Thymus (tissue), 11 donors: ENCODE data around the gene DISC1. TPM values are rescaled to one million over a fixed set of nuclear protein-coding genes. Genes with fewer than 3 reads are reported as not detected.
"Not testable (repeated sequence)": the region's sequence is repeated elsewhere in the genome, so short reads cannot be mapped to it uniquely, and the experiment has no call there.

Experiments
- DNase-seq, 9 donors: peaks; one replicate each; pipeline ENCODE4 v3.0.0-alpha.2; 2013; ENCODE audit warnings: low spot score in 9 of 9, low read depth in 6 of 9, missing footprints in 1 of 9
- H3K27ac ChIP-seq, 2 donors: one replicate each; pipeline ENCODE4 v1.5.1; 2013; ENCODE audit warnings: control low read depth in 1 of 2, low read depth in 1 of 2, low read length in 1 of 2, mild to moderate bottlenecking in 1 of 2, moderate library complexity in 1 of 2
- H3K27me3 ChIP-seq, 2 donors: one replicate each; pipeline ENCODE4 v1.5.1; 2013; ENCODE audit warnings: low read length in 1 of 2; ENCODE audit not compliant: control insufficient read depth in 2 of 2, insufficient read depth in 1 of 2
- H3K36me3 ChIP-seq, 2 donors: one replicate each; pipeline ENCODE4 v1.5.1; 2013; ENCODE audit warnings: low read length in 1 of 2, mild to moderate bottlenecking in 1 of 2, moderate library complexity in 1 of 2; ENCODE audit not compliant: control insufficient read depth in 2 of 2, insufficient read depth in 2 of 2
- H3K4me1 ChIP-seq, 2 donors: one replicate each; pipeline ENCODE4 v1.5.1; 2013; ENCODE audit warnings: low read length in 2 of 2; ENCODE audit not compliant: control insufficient read depth in 2 of 2, insufficient read depth in 2 of 2
- H3K4me3 ChIP-seq, 2 donors: one replicate each; pipeline ENCODE4 v1.5.1; 2013; ENCODE audit warnings: low read length in 2 of 2, control low read depth in 1 of 2, mild to moderate bottlenecking in 1 of 2
- H3K9me3 ChIP-seq, 2 donors: one replicate each; pipeline ENCODE4 v1.5.1; 2013; ENCODE audit warnings: low read length in 1 of 2, mild to moderate bottlenecking in 1 of 2; ENCODE audit not compliant: control insufficient read depth in 2 of 2, insufficient read depth in 1 of 2
- WGBS: extraction: QIAGEN DNeasy Blood & Tissue Kit; methylation state at CpG from one replicate; pipeline ENCODE4 v1.1.7; 2013; 5-methylcytosine and 5-hydroxymethylcytosine counted together
- polyA plus RNA-seq: library from polyadenylated mRNA; stranded (reverse); fragments of 200-250 nt; gene quantifications from one replicate; pipeline ENCODE4 v1.2.3, GENCODE V29; 2013
- total RNA-seq: library from RNA; stranded (reverse); fragments of 120-200 nt; gene quantifications from one replicate; pipeline ENCODE4 v1.2.4, GENCODE V29; 2013
- donor health status: healthy.

Gene DISC1
- total and polyA plus RNA-seq, 2 donors, result 4.4 to 5.3 TPM

DNA sequence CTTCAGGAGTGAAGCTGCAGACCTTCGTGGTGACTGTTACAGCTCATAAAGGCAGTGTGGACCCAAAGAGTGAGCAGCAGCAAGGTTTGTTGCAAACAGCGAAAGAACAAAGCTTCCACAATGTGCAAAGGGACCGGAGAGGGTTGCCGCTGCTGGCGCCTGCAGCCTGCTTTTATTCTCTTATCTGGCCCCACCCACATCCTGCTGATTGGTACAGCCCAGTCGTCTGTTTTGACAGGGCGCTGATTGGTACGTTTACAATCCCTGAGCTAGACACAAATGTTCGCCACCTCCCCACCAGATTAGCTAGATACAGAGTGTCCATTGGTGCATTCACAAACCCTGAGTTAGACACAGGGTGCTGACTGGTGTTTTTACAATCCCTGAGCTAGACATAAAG, 14.9 kb downstream of the DISC1 start:
- H3K36me3 ChIP-seq, H3K9me3 ChIP-seq, H3K27me3 ChIP-seq, H3K27ac ChIP-seq, H3K4me3 ChIP-seq, H3K4me1 ChIP-seq, DNase-seq: not testable (repeated sequence)
- WGBS, result 94% methylated on average over 9 of the region's 9 CpGs

- not testable (repeated sequence) for H3K9me3 ChIP-seq, H3K4me1 ChIP-seq, H3K27me3 ChIP-seq, H3K4me3 ChIP-seq, DNase-seq, H3K36me3 ChIP-seq, H3K27ac ChIP-seq
- 98% methylated on average over 36 of the region's 36 CpGs for WGBS
Measured at GRCh38 chr1:231642061-231642460, 15.5 kb downstream of the DISC1 start.

DNA sequence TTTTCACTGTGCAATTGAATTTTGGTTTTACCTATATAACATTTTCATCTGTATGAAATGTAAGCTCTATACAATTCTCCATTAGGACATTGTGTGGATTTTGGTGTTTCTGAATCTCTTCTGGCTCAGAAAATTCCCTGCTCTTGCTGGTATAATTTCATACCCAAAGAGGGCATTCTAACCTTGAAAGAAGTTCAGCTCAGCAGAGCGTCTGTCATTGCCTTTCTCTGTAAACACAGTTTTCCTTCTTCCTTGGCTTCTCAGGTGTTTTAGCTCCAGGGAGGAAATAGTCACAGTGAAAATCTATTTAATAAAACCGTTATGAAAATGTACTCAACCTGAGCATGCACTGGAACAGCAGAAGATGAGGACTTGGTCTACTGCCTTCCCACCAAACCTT, 16.0 kb downstream of the DISC1 start:
- WGBS, result 82% methylated on average over 2 of the region's 2 CpGs
- H3K4me1 ChIP-seq, result no peaks in the 10 kb centered on the region
- H3K36me3 ChIP-seq, result no peaks in the 10 kb centered on the region
- H3K4me3 ChIP-seq, result no peak overlapping the region
- no peak overlapping the region for H3K27ac ChIP-seq
- DNase-seq, result no peak
- H3K9me3 ChIP-seq, result no peaks in the 10 kb centered on the region
- H3K27me3 ChIP-seq, result no peaks in the 10 kb centered on the region

- 95% methylated on average over 13 of the region's 13 CpGs for WGBS
- Histone ChIP-seq H3K36me3 (no peaks in the 10 kb centered on the region), H3K27me3 (no peaks in the 10 kb centered on the region), H3K4me1 (no peaks in the 10 kb centered on the region), H3K4me3 (no peak overlapping the region), H3K27ac (no peak overlapping the region), H3K9me3 (no peaks in the 10 kb centered on the region)
- DNase-seq, result no peak
Measured at GRCh38 chr1:231643071-231643934, 16.7 kb downstream of the DISC1 start.

GRCh38 chr1:231643935-231644237, 17.3 kb downstream of the DISC1 start:
- no peak overlapping the region for H3K4me3 ChIP-seq
- H3K9me3 ChIP-seq, result no peaks in the 10 kb centered on the region
- no peak overlapping the region for H3K27ac ChIP-seq
- DNase-seq, result no peak
- no peaks in the 10 kb centered on the region for H3K4me1 ChIP-seq
- H3K36me3 ChIP-seq, result no peaks in the 10 kb centered on the region
- no peaks in the 10 kb centered on the region for H3K27me3 ChIP-seq

DNA sequence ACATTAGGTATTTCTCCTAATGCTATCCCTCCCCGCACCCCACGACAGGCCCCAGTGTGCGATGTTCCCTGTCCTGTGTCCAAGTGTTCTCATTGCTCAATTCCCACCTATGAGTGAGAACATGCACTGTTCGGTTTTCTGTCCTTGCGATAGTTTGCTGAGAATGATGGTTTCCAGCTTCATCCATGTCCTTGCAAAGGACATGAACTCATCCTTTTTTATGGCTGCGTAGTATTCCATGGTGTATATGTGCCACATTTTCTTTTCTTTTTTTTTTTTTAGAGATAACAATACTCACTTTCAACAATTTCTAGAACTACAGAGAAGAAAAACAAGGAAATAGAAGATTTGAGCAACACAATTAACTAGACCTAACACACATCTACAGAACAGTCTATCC, 19.0 kb downstream of the DISC1 start:
- H3K4me1 ChIP-seq, H3K27me3 ChIP-seq, H3K4me3 ChIP-seq, H3K27ac ChIP-seq, H3K36me3 ChIP-seq, H3K9me3 ChIP-seq, DNase-seq: not testable (repeated sequence)
- WGBS, result 98% methylated on average over 6 of the region's 6 CpGs

DNA sequence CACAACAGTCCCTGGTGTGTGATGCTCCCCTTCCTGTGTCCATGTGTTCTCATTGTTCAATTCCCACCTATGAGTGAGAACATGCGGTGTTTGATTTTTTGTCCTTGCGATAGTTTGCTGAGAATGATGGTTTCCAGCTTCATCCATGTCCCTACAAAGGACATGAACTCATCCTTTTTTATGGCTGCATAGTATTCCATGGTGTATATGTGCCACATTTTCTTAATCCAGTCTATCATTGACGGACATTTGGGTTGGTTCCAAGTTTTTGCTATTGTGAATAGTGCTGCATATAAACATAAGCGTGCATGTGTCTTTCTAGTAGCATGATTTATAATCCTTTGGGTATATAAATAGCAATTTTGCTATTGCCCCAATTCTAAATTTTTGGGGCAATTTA, 19.6 kb downstream of the DISC1 start:
- not testable (repeated sequence) for H3K27ac ChIP-seq, H3K9me3 ChIP-seq, H3K4me3 ChIP-seq, H3K4me1 ChIP-seq, H3K27me3 ChIP-seq, DNase-seq, H3K36me3 ChIP-seq
- WGBS, result 100% methylated on average over 2 of the region's 4 CpGs

DNA sequence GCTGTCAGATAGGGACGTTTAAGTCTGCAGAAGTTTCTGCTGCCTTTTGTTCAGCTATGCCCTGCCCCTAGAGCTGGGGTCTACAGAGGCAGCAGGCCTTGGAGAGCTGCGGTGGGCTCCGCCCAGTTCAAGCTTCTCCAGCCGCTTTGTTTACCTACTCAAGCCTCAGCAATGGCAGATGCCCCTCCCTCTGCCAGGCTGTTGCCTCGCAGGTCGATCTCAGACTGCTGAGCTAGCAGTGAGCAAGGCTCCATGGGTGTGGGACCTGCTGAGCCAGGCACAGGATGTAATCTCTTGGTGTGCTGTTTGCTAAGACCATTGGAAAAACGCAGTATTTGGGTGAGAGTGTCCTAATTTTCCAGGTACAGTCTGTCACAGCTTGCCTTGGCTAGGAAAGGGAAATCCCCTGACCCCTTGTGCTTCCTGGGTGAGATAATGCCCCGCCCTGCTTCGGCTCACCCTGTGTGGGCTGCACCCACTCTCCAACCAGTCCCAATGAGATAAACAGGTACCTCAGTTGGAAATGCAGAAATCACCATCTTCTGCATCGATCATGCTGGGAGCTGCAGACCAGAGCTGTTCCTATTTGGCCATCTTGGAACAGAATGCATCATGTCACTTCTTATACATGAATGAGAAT, 25.2 kb downstream of the DISC1 start:
- not testable (repeated sequence) for H3K4me1 ChIP-seq, DNase-seq, H3K4me3 ChIP-seq, H3K36me3 ChIP-seq, H3K27me3 ChIP-seq, H3K9me3 ChIP-seq, H3K27ac ChIP-seq
- WGBS, result 93% methylated on average over 10 of the region's 10 CpGs

DNA sequence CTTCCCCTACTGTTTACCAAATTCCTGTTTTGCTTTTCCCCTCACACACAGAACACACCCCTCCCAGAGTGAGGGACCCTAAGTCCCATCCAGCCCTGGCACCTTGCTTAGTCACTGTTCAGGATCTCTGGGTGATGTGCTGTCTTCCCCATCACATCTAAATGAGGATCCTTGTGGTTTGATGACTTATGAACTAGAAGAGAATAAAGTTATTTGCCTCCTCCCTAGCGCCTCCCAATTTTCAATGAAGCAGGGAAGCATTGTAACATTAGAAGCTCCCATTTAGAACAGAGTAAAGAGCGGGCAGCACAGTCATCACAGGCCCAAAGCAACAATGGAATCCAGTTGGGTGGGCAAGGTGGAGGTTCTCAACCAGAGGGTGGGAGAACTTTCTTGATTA, 27.0 kb downstream of the DISC1 start:
- no peaks in the 10 kb centered on the region for H3K27me3 ChIP-seq
- no peak overlapping the region for H3K4me3 ChIP-seq
- no peak for DNase-seq
- H3K9me3 ChIP-seq, result no peaks in the 10 kb centered on the region
- WGBS, result 96% methylated on average over 2 of the region's 2 CpGs
- H3K4me1 ChIP-seq, result no peaks in the 10 kb centered on the region
- no peaks in the 10 kb centered on the region for H3K36me3 ChIP-seq
- no peak overlapping the region for H3K27ac ChIP-seq
